Left lobe of liver (tissue), 2 donors: ENCODE data around the gene ZNF526. TPM values are rescaled to one million over a fixed set of nuclear protein-coding genes. Genes with fewer than 3 reads are reported as not detected.

Experiments
- ATAC-seq: fragments of 200-7000 bp; cut with Tn5 transposase; one replicate; pipeline ENCODE4 v1.9.1; 2020; ENCODE audit warnings: mild to moderate bottlenecking, moderate library complexity
- DNase-seq: peaks from one replicate; pipeline ENCODE4 v3.0.0-alpha.2; 2020; ENCODE audit warnings: low spot score
- total RNA-seq: library from RNA; stranded (reverse); gene quantifications from one replicate; pipeline ENCODE4 v1.2.1, GENCODE V29; 2021
- donor health status: DM: no; HTN: no; CAD: no; lungs with moderate emphysema.
- donor health status: DM: no; HTN: yes; CAD: no.

The ZNF526 gene, protein sequence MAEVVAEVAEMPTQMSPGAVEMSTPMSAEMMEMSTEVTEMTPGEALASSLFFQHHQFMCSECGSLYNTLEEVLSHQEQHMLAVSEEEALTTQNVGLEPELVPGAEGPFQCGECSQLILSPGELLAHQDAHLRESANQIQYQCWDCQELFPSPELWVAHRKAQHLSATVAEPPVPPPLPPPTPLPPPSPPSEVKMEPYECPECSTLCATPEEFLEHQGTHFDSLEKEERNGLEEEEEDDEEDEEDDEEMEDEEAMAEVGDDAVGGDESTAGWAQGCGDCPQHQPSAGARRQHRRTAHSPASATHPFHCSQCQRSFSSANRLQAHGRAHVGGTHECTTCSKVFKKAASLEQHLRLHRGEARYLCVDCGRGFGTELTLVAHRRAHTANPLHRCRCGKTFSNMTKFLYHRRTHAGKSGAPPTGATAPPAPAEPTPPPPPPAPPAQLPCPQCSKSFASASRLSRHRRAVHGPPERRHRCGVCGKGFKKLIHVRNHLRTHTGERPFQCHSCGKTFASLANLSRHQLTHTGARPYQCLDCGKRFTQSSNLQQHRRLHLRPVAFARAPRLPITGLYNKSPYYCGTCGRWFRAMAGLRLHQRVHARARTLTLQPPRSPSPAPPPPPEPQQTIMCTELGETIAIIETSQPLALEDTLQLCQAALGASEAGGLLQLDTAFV
- total RNA-seq: 5.3 TPM

DNA sequence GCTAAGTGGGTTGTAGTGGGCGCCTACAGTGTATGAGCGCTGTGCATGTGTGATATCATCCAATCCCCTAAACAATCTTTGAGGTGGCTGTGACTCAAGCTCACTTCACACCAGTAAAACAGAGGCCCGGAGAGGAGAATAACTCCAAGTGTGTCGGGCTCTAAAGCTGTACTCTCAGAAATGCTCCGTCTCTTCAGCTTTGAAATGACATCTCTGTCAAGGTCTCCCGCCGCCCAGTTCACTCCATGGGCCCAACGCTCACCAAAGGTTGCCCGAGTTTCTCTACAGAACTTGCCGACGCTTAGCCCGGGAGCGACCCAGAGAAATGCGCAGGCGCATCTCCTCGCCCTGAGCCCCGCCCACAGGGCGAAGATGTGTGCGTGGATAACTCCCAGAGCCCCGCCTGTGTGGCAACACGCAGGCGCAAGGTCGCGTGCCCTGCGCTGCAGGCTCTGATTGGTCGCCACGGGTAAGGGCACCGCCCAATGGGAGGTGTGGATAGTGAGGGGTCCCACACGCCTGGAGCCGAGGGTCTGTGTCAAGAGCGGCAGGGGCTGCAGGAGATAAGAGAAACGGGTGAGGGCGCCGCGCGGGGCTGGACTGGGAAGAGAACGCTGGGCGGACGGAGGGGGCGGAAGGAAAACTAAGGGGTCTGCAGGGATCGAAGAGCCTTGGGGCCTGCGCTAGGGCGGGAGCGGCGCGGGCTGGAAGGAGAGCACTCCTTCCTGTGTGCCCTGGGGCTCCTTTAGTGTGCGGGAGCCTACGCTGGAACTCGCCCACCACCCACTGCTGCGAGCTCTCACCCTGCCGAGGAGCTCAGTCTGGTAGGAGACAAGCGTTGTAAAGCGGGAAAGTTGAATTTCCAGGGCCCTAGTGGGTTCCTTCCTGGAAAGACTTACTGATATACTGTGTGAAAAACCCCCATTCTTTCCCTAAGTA lies at the start of gene ZNF526:
ZNF526 (plus strand) TSS at position 501 of the 939 bp plus-strand sequence. CDS start 4,092 bp downstream, outside the sequence.
- DNase-seq: peak; percentile 98
- peak; percentile 85 for ATAC-seq

DNA sequence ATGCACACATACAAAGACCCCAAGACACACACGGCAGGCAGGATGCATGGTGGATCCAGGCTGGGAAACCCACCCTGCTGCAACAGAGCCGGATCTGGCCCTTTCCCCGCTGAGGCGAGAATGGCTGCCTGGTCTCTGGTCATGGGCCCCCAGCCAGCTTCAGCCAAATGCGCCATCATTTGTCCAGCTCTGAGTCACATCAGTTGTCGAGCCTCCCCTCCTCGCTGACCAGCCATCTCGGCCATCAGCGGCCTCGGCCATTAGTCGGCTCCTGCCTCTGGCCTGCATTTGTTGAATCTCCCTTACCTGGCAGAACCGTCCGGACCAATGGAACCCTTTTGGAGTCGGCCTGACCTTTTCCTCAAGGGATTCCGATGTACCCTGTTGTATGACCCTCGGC lies 49.4 kb upstream of the ZNF526 start:
- ATAC-seq: no peak
- no peak for DNase-seq

DNA sequence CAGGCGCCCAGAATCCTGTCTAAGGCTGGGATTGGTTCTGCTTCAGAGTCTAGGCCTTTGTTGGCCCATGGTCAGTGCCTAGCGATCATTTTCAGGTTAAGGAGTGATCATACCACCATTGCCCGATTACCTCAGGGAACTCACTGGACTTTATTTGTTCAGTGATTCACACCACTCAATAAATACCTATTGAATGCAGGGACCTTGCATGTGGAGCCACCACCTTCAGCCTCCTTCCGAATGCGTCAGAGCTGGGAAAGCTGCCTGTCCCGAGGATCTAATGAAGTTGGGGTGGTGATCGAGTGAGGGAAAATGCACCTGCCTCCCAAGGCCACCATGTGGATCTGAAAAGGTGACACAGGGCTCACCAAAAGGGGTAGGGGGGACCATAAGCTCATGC lies 47.9 kb upstream of the ZNF526 start:
- no peak for ATAC-seq
- DNase-seq: no peak

DNA sequence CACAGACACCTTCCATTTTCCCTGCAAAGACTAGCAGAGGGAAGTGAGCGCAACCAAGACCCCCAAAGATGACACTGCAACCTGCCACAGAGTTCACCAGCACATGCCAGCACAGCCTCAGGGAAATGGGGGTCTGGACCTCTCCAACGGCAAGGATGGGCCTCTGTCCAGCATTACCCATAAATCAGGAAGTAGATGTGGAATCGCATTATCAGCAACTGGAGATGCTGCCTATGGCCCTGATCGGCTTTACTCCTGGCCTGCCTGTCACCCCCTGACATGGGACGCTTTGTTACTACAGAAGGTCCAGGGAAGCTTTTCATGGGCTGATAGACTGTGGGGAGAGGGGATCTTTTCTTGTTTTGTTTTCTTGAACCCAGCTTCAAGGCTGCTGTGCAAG lies 46.4 kb upstream of the ZNF526 start:
- no peak for ATAC-seq
- DNase-seq: no peak

DNA sequence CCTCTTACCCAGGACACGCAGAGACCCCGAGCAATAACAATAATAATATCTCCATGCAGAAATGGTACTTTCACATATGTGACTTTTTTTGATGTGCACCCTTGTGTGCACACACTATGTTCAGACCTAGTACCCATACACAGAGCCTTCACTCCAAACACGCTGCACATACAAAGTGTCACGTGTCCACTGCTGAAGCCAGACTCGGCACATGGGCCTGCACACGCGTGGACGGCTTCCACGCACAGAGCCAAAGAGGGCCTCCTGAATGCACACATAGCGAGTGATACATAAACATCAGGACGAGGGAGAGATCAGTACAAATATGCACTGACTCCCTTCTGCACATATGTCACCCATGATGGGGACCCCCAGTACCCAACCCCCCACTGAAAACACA lies 45.9 kb upstream of the ZNF526 start:
- DNase-seq (no peak), ATAC-seq (no peak)

DNA sequence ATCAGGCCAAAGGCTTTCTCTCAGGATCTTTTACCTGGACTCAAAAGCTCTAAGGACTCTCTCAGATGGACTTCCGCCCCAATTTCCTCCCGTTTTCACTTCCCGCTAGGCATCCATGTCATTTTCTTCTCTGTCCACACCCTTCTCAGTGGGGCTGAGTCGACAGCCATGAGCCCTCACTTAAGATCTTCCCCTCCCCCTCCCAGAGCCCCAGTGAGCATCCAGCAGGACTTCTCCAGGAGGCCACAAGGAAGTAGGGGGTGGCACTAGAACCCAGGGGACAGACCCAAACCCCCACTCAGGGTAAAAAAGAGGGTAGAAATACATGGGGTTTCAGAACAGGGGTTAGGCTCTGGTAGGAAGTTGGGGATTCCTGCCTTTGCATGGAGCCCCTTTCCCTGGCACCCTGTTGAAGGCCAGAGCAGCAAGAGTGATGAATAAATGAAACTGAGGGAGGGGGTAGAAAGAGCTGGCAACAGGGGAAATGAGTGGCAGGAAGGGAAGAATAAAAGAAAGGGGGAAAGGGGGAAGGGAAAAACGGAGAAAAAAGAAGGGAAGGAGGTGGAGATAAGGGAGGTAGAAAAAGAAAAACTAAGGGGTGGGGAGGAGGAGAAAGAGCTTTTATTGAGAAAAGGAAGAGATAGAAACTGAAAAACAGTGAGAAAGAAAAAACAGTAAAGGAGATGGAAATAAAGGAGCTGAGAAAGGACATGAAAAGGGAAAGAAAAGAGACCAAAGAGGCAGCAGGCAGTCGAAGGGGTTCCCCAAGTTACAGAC lies 45.0 kb upstream of the ZNF526 start:
- ATAC-seq (no peak), DNase-seq (no peak)

DNA sequence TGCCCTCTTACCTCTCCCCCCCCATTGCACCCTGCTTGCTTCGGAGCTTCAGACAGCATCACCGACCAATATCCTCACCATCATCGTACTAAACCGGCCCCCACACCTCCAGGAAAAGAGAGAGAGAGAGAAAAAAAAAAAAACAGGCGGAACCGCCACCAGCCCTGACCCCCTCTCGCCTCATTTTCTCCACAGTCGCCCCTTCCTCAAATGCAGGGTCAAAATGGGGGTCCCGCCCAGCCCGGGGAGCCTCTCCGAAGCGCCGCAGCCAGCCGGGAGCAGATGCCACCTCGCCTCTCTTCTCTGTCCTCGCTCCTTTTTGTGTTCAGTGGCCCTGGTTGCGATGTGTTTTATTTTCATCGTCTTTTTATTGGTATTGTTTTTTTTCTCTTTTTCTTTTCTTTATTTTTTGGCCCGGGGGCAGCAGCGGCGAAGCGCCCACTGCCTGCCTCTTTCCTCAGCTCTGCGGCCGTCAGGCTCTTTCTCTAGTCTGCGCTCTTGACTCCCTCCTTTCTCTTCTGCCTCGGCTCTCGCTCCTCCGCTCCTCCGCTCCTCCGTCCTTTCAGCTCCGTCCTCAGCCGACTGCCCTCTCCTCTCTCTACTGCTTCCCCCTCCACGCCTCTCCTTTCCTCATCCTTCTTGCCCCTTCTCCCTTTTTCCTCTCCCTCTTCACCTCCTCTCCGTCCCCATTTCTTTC lies 44.0 kb upstream of the ZNF526 start:
- DNase-seq (no peak), ATAC-seq (no peak)

DNA sequence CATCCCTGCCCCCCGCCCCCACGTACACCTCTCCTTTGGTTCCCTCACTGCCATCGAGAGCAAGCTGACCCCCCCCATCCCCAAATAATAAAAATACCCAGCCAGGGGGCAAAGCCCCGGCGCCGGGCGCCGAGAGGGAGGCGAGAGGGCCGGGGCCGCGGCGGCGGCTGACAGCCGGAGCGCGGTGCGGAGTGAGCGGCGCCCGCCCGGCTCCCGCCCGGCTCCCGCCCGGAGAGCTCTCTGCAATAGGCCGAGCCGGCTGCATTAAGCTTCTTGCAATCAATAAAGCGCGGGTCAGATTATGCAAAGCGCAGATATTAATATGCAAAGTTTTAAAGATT lies 43.5 kb upstream of the ZNF526 start:
- DNase-seq (no peak), ATAC-seq (peak; percentile 67)

DNA sequence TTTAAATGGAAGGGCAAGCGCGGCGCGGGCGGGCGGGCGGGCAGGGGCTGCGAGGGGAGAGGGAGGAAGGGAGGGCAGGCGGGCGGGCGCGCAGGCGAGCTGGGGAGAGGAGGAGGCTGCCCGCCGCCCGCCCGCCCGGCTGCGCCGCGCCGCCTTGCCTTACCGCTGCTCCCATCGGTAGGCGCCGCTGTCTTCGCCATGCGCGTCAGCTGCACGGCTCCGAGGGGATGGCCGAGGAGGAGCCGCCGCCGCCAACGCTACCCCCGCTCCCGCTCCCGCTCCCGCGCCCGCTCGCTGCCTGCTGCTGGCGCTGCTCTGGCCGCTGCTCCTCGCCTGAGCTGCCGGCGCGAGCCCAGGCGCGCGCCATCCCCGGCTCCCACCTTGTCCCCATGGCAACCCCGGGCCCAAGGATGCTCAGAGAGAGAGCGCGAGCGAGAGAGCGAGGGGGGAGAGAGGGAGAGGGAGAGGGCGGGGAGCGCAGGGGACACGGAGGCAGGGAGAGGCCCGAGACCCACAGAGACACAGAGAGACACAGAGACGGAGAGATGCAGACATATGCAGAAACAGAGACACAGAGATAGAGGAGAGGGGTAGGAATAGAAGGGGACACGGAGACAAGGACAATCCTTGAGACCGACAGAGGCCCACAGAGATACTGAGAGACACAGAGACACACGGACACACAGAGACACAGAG lies 43.0 kb upstream of the ZNF526 start:
- DNase-seq: no peak
- ATAC-seq: peak; percentile 87

DNA sequence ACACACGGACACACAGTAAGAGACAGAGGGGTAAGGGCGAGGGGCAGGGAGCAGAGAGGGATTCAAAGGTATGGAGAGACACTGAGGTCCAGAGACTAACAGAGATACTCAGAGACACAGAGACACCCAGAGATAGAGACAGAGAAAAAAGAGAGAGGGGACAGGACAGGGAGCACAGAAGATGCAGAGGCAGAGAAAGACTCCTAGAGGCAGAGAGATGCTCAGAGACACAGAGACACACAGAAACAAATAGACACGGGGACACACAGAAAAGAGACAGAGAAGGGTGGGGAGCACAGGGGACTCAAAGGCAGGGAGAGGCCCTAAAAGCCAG lies 42.5 kb upstream of the ZNF526 start:
- DNase-seq: no peak

DNA sequence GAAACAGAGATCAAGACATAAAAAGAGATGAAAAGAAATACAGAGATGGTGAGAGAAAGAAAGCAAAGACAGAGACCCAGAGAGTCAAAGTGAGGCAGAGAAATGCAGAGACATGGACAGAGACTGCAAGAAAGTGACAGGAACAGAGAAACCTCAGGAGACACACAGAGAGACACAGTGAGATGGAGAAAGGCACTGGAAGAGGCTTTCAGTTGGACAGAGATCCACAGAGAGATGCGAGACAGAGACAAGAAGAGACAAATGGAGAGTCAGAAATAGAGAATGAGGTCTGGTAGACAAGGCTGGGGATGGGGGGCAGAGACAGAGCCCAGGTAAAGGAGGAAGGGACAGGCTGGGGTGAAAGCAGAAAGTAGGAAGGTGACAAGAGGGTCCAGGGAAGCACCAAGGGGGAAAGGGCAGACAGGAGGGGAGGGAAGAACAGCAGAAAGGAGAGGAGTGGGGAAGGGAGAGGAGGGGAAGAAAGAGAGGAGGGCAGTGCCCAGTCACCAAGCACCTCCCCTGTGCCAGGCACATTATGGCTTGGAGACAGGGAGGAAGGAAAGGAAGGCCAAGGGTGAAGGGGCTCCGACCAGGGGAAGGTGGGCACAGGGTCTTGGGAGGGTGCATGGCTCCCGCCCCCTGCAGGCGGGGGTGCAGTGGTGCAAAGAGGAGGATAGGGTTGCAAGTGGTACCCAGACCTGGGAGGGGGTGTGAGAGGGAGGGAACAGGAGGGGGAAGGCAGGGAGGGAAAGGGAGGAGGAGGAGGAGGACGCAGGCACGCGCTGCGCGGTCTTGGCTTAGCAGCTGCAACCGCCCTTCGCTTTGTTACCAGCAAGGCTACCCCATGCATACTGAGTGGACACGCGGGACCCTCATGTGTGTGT lies 41.1 kb upstream of the ZNF526 start:
- no peak for DNase-seq
- no peak for ATAC-seq

More for the DNA sequence above, 42.5 kb upstream of the ZNF526 start:
- no peak for ATAC-seq

DNA sequence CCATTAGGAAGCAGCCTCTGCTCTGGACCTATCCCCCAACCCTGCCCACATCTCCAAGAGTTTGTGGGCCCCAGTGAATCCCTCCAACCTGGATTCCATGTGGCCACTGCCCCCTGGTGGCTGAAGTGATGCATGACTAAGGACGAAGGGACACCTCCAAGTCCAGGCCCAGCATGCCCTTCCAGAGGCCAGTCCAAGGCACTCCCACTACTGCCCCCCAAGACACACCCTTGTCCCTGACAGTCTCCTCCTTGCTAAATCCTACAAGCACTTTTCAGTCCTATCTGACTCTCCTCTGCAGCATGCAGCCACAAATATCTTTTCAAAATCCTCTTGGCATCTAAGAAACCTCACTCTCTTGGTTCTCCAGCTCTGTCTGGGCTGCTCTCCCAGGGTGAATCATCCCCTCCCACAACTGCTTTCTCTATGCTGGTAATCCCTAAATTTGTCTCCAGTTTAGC lies 35.7 kb upstream of the ZNF526 start:
- peak; percentile 96 for ATAC-seq
- DNase-seq: peak; percentile 75

DNA sequence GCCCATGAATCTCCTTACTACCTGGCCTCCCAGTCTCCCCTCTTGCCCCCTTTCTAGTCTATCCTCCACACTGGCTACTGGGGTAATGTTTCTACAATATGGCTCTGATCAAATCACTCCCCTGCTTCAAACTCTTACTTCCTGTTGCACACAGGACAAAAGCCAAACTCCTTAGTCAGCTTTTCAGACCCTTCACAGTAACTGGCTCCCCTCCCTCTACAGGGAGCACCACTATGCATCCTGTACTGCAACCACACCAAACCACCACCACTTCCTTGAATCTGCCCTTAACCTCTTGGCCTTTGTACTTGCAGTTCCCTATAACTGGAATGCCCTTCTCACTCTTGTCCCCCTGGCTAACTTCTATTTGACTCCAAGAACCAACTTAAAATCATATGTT lies 34.8 kb upstream of the ZNF526 start:
- ATAC-seq (peak; percentile 36), DNase-seq (no peak)

DNA sequence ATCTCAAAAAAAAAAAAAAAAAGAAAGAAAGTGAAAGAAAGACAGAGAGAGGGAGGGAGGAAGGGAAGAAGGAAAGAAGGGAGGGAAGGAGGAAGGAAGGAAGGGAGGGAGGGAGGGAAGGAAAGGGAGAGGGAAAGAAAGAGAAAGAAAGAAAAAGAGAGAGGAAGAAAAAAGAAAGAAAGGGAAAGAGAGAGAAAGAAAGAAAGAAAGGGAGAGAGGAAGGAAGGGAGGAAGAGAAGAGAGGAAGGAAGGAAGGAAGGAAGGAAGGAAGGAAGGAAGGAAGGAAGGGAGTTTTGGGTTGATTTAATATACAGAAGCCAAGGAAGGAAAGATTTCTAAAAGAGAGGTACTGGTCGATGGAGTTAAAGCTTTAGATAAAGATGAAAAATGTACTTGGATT lies 31.4 kb upstream of the ZNF526 start:
- DNase-seq (no peak), ATAC-seq (no peak)

DNA sequence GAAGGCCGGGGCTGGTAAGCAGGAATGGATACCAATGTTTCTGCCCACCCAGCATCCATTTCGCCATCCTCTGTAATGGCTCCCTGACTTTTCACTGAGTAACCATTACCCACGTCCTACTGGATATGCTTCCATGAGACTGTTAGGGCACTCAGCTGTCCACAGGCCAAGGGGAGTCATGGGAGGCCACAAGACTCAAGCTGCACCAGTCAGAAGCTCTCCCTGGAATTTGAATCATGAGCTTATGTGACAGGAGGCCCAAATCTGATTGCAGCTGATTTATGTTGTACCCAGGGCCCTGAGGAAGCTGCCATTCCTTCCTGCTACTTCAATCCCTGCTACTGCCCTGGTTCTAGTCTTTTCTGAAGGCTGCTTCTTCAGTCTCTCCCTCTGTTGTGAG lies 31.0 kb upstream of the ZNF526 start:
- no peak for DNase-seq

DNA sequence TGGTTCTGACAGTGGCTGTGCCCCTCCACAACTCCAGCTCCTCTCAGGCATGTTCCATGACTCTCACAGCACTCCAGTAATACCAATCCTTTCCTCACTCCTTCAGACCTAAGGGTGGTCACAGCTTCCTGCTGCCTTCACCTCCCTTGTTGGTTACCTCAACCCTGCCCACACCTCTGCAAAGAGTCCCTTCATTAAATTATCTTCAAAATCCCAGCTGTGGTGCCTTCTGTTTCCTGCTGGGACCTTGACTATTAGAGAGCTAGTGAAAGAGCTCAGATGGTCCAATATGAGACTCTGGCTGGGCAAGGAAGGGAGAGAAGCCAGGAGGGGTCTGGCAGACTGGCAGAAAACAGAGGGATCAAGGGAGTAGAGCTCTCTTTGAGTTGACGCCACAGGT lies 28.8 kb upstream of the ZNF526 start:
- ATAC-seq: no peak
- no peak for DNase-seq

More for the DNA sequence above, 31.0 kb upstream of the ZNF526 start:
- ATAC-seq: no peak

DNA sequence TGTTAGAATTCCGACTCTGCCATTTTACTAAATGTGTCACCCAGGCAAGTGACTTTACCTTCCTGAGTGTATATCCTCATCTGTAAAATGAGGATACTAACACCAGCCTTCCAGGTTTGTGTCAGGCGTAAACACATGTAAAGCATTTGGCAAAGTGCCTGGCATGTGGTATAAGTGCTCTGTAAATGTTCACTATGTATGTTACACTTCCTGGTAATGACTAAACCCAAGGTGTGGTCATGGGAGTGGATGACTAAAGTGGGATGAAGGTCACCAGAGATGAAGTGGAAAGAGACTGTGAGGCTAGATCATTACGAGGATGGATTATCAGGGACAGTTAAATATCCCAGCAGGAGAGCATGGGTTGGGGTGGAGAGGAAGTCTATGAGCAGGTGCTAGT lies 28.3 kb upstream of the ZNF526 start:
- no peak for DNase-seq
- ATAC-seq: no peak

DNA sequence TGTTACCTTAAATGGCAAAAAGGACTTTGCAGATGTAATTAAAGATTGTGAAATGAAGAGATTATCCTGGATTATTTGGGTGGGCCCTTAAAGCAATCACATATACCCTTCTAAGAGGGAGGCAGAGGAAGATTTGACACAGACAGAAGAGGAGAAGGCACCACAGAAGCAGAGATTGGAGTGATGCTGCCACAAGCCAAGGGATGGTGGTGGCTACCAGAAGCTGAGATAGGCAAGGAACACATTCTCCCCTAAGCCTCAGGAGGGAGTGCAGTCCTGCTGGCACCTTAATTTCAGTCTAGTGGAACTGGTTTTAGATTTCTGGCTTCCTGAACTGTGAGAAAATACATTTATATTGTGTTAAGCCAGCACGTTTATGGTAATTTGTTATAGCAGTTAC lies 26.8 kb upstream of the ZNF526 start:
- ATAC-seq (no peak), DNase-seq (no peak)
